HEK293 (cell line): ENCODE data around the gene PFAS.
A peak's percentile ranks its signal among the peaks of the same experiment; 100 is the strongest.

Experiments used
- BCL6B ChIP-seq: fragments of 450-650 bp; formaldehyde crosslinking; IDR thresholded peaks from 2 replicates; pipeline ENCODE4 v1.5.1; 2017; ENCODE audit warnings: missing biosample characterization, missing genetic modification characterization
- ELK4 ChIP-seq: IDR thresholded peaks from 2 replicates; pipeline ENCODE4 v1.6.1; 2011; ENCODE audit warnings: mild to moderate bottlenecking, low read depth, low read length, borderline replicate concordance
- GLIS1 ChIP-seq: fragments of 450-650 bp; formaldehyde crosslinking; IDR thresholded peaks from 2 replicates; pipeline ENCODE4 v1.5.1; 2016; ENCODE audit warnings: missing biosample characterization, missing genetic modification characterization
- IKZF3 ChIP-seq: fragments of 450-650 bp; IDR thresholded peaks from 2 replicates; pipeline ENCODE4 v1.5.0; 2018; ENCODE audit warnings: missing biosample characterization, mild to moderate bottlenecking, missing genetic modification characterization, moderate library complexity
- KLF10 ChIP-seq: fragments of 450-650 bp; IDR thresholded peaks from 2 replicates; pipeline ENCODE4 v1.5.1; 2018; ENCODE audit warnings: missing biosample characterization, mild to moderate bottlenecking, missing genetic modification characterization
- KLF9 ChIP-seq: fragments of 450-650 bp; formaldehyde crosslinking; IDR thresholded peaks from 2 replicates; pipeline ENCODE4 v1.5.1; 2016; ENCODE audit warnings: missing biosample characterization, missing genetic modification characterization, low read depth
- PATZ1 ChIP-seq: fragments of 450-650 bp; formaldehyde crosslinking; IDR thresholded peaks from 2 replicates; pipeline ENCODE4 v1.5.1; 2016; ENCODE audit warnings: missing biosample characterization, missing genetic modification characterization
- PRDM10 ChIP-seq: fragments of 450-650 bp; formaldehyde crosslinking; IDR thresholded peaks from 2 replicates; pipeline ENCODE4 v1.5.1; 2016; ENCODE audit warnings: missing biosample characterization, missing genetic modification characterization
- YY2 ChIP-seq: fragments of 450-650 bp; formaldehyde crosslinking; IDR thresholded peaks from 2 replicates; pipeline ENCODE4 v1.5.1; 2016; ENCODE audit warnings: missing biosample characterization, missing genetic modification characterization
- ZBTB8A ChIP-seq: fragments of 450-650 bp; formaldehyde crosslinking; IDR thresholded peaks from 2 replicates; pipeline ENCODE4 v1.5.1; 2016; ENCODE audit warnings: missing biosample characterization, missing genetic modification characterization
- ZFP3 ChIP-seq: fragments of 450-650 bp; formaldehyde crosslinking; IDR thresholded peaks from 2 replicates; pipeline ENCODE4 v1.5.1; 2016; ENCODE audit warnings: low read depth, missing biosample characterization, missing genetic modification characterization
- ZNF148 ChIP-seq: fragments of 450-650 bp; formaldehyde crosslinking; IDR thresholded peaks from 2 replicates; pipeline ENCODE4 v1.5.0; 2017; ENCODE audit warnings: missing biosample characterization, missing genetic modification characterization, borderline replicate concordance
- ZNF184 ChIP-seq: fragments of 450-650 bp; IDR thresholded peaks from 2 replicates; pipeline ENCODE4 v1.5.1; 2018; ENCODE audit warnings: missing biosample characterization, mild to moderate bottlenecking, missing genetic modification characterization
- ZNF239 ChIP-seq: fragments of 450-650 bp; formaldehyde crosslinking; IDR thresholded peaks from 2 replicates; pipeline ENCODE4 v1.5.1; 2016; ENCODE audit warnings: missing biosample characterization, missing genetic modification characterization
- ZNF335 ChIP-seq: fragments of 450-650 bp; formaldehyde crosslinking; conservative IDR thresholded peaks from 2 replicates; pipeline ENCODE4 v1.5.1; 2016; ENCODE audit warnings: missing biosample characterization, missing genetic modification characterization
- ZNF366 ChIP-seq: fragments of 450-650 bp; formaldehyde crosslinking; conservative IDR thresholded peaks from 2 replicates; pipeline ENCODE4 v1.5.1; 2016; ENCODE audit warnings: missing biosample characterization, missing genetic modification characterization
- ZNF398 ChIP-seq: fragments of 450-650 bp; formaldehyde crosslinking; IDR thresholded peaks from 2 replicates; pipeline ENCODE4 v1.5.1; 2017; ENCODE audit warnings: missing biosample characterization, missing genetic modification characterization
- ZNF416 ChIP-seq: fragments of 450-650 bp; formaldehyde crosslinking; IDR thresholded peaks from 2 replicates; pipeline ENCODE4 v1.5.1; 2016; ENCODE audit warnings: missing biosample characterization, missing genetic modification characterization
- ZNF510 ChIP-seq: fragments of 450-650 bp; formaldehyde crosslinking; IDR thresholded peaks from 2 replicates; pipeline ENCODE4 v1.5.1; 2018; ENCODE audit warnings: mild to moderate bottlenecking, missing genetic modification characterization, missing biosample characterization; ENCODE audit not compliant: insufficient replicate concordance
- ZNF558 ChIP-seq: fragments of 450-650 bp; formaldehyde crosslinking; IDR thresholded peaks from 2 replicates; pipeline ENCODE4 v1.5.1; 2016; ENCODE audit warnings: missing biosample characterization, missing genetic modification characterization
- ZNF776 ChIP-seq: fragments of 450-650 bp; formaldehyde crosslinking; IDR thresholded peaks from 2 replicates; pipeline ENCODE4 v1.5.0; 2017; ENCODE audit warnings: missing biosample characterization, missing genetic modification characterization, borderline replicate concordance
- ZSCAN30 ChIP-seq: fragments of 450-650 bp; IDR thresholded peaks from 2 replicates; pipeline ENCODE4 v1.5.1; 2018; ENCODE audit warnings: missing biosample characterization, mild to moderate bottlenecking, missing genetic modification characterization, moderate library complexity
- ZSCAN4 ChIP-seq: fragments of 450-650 bp; formaldehyde crosslinking; IDR thresholded peaks from 2 replicates; pipeline ENCODE4 v1.5.1; 2017; ENCODE audit warnings: missing biosample characterization, missing genetic modification characterization

Gene PFAS

GRCh38 chr17:8223356-8224126 is 25.5 kb upstream of the PFAS start (continued):
- no peak for TF ChIP-seq ZNF558 (tag by site-specific recombination)
- no peak for TF ChIP-seq ZNF184 (tag by site-specific recombination)
- TF ChIP-seq ZNF239 (tag by site-specific recombination): no peak
- TF ChIP-seq ZFP3: no peak
- TF ChIP-seq KLF9 (tag by site-specific recombination): peak; percentile 45; the same call in 1 of the 2 replicates
- no peak for TF ChIP-seq ZNF510 (tag by site-specific recombination)
- no peak for TF ChIP-seq ZNF416 (tag by site-specific recombination)
- TF ChIP-seq KLF10 (tag by site-specific recombination): no peak
- no peak for TF ChIP-seq YY2
- no peak for TF ChIP-seq ZNF776
- TF ChIP-seq BCL6B: no peak
- TF ChIP-seq IKZF3 (tag by site-specific recombination): no peak
- peak; percentile 75 for TF ChIP-seq ZBTB8A (tag by site-specific recombination)
- peak; percentile 47 for TF ChIP-seq PATZ1 (tag by site-specific recombination)
- TF ChIP-seq ZNF366 (tag by site-specific recombination): peak; percentile 70
- no peak for TF ChIP-seq ZNF148 (tag by site-specific recombination)
- TF ChIP-seq GLIS1 (tag by site-specific recombination): no peak; the same call in 1 of the 2 replicates
- TF ChIP-seq ELK4: no peak
- no peak for TF ChIP-seq ZSCAN4 (tag by site-specific recombination)
- TF ChIP-seq ZNF335: peak; percentile 57
- peak; percentile 71 for TF ChIP-seq PRDM10 (tag by site-specific recombination)
- no peak for TF ChIP-seq ZSCAN30 (tag by site-specific recombination)
- peak; percentile 32; the same call in 1 of the 2 replicates for TF ChIP-seq ZNF398 (tag by site-specific recombination)
